ENCODE data around the gene CEACAM16.

Gene CEACAM16

GRCh38 chr19:44757735-44758505, 59.0 kb downstream of the CEACAM16 start:
- no peak for DNase-seq (ENCODE audit: low read depth in 2 of 3, low spot score in 2 of 3)

- no peak for DNase-seq (ENCODE audit: low read depth in 2 of 3, low spot score in 2 of 3)
Observed at GRCh38 chr19:44758596-44758995, 59.6 kb downstream of the CEACAM16 start.

GRCh38 chr19:44759083-44759804, 60.3 kb downstream of the CEACAM16 start:
- DNase-seq (ENCODE audit: low read depth in 2 of 3, low spot score in 2 of 3): no peak
